SU-DHL-6 (cell line): ENCODE data around the gene REPS2.

Experiments
- H2AFZ ChIP-seq: fragments of 200-600 bp; sonication (generic); 2 replicates; pipeline ENCODE4 v1.6.1; 2014; ENCODE audit warnings: low read depth, mild to moderate bottlenecking, moderate library complexity, mixed read lengths, antibody characterized with exemption, low read length; ENCODE audit not compliant: severe bottlenecking
- H3F3A ChIP-seq: fragments of 200-600 bp; shearing (Covaris generic); 2 replicates; pipeline ENCODE4 v1.6.0; 2016; ENCODE audit warnings: antibody characterized with exemption, mild to moderate bottlenecking; ENCODE audit not compliant: insufficient read depth
- H3K27ac ChIP-seq: fragments of 200-600 bp; sonication (generic); 2 replicates; pipeline ENCODE4 v1.5.1; 2016; ENCODE audit warnings: low read depth, mild to moderate bottlenecking, low read length, moderate library complexity, mixed read lengths
- H3K27me3 ChIP-seq: fragments of 200-600 bp; sonication (generic), shearing (Covaris generic); 2 replicates; pipeline ENCODE4 v1.6.0; 2014; ENCODE audit warnings: mild to moderate bottlenecking, low read length
- H3K36me3 ChIP-seq: fragments of 200-600 bp; sonication (generic); 2 replicates; pipeline ENCODE4 v1.6.1; 2014; ENCODE audit warnings: mild to moderate bottlenecking, low read length, mixed read lengths
- H3K4me2 ChIP-seq: fragments of 300-600, 200-600 bp; shearing (Covaris generic), sonication (generic); 2 replicates; pipeline ENCODE4 v1.6.0; 2014; ENCODE audit warnings: low read length, low read depth, mild to moderate bottlenecking; ENCODE audit not compliant: poor library complexity, severe bottlenecking
- H3K4me3 ChIP-seq: fragments of 200-600 bp; sonication (generic); 2 replicates; pipeline ENCODE4 v1.5.1; 2014; ENCODE audit warnings: antibody characterized with exemption, low read length, mild to moderate bottlenecking, mixed read lengths; ENCODE audit not compliant: insufficient read depth, poor library complexity, severe bottlenecking
- H3K79me2 ChIP-seq: fragments of 200-600 bp; sonication (generic); 2 replicates; pipeline ENCODE4 v1.6.1; 2014; ENCODE audit warnings: mild to moderate bottlenecking, low read length, moderate library complexity; ENCODE audit not compliant: insufficient read depth
- H3K9ac ChIP-seq: fragments of 200-600 bp; sonication (generic); 2 replicates; pipeline ENCODE4 v1.7.0; 2014; ENCODE audit warnings: mild to moderate bottlenecking, low read length
- H3K9me2 ChIP-seq: fragments of 200-600 bp; sonication (generic); replicated peaks from 2 replicates; pipeline ENCODE4 v1.6.1; 2014; ENCODE audit warnings: low read length; ENCODE audit not compliant: insufficient read depth
- H3K9me3 ChIP-seq: fragments of 200-600 bp; sonication (generic); 2 replicates; pipeline ENCODE4 v1.6.1; 2014; ENCODE audit warnings: low read length, mixed read lengths; ENCODE audit not compliant: insufficient read depth
- H4K20me1 ChIP-seq: fragments of 200-600 bp; sonication (generic); 2 replicates; pipeline ENCODE4 v1.6.1; 2014; ENCODE audit warnings: low read depth, mild to moderate bottlenecking, antibody characterized with exemption, low read length, moderate library complexity, mixed read lengths
- CTCF ChIP-seq: fragments of 200-600 bp; sonication (generic); IDR thresholded peaks from one replicate; pipeline ENCODE4 v1.5.1; 2017; ENCODE audit warnings: antibody characterized with exemption, mild to moderate bottlenecking, low read length, moderate library complexity; ENCODE audit not compliant: insufficient read depth, poor library complexity, severe bottlenecking
- EZH2phosphoT487 ChIP-seq: fragments of 200-600 bp; sonication (generic), shearing (Covaris generic); conservative IDR thresholded peaks from 2 replicates; pipeline ENCODE4 v1.6.1; 2018; ENCODE audit warnings: mild to moderate bottlenecking, antibody characterized with exemption, low read length, moderate library complexity, mixed read lengths

Gene REPS2

GRCh38 chrX:17182317-17182716, 235.9 kb downstream of the REPS2 start:
- no peak overlapping the region for H3K9ac ChIP-seq
- TF ChIP-seq CTCF: no peak
- no peak for TF ChIP-seq EZH2phosphoT487
- no peak overlapping the region for H2AFZ ChIP-seq
- H4K20me1 ChIP-seq: no peaks in the 10 kb centered on the region
- H3K9me3 ChIP-seq: no peaks in the 10 kb centered on the region
- no peak overlapping the region for H3K27ac ChIP-seq
- H3K36me3 ChIP-seq: no peaks in the 10 kb centered on the region
- H3F3A ChIP-seq: no peaks in the 10 kb centered on the region
- H3K9me2 ChIP-seq: no peaks in the 10 kb centered on the region
- H3K27me3 ChIP-seq: no peaks in the 10 kb centered on the region
- H3K4me3 ChIP-seq: no peak overlapping the region
- no peak overlapping the region for H3K4me2 ChIP-seq
- no peaks in the 10 kb centered on the region for H3K79me2 ChIP-seq

GRCh38 chrX:17183566-17183965, 237.1 kb downstream of the REPS2 start:
- Histone ChIP-seq H3K36me3 (no peaks in the 10 kb centered on the region), H3F3A (no peaks in the 10 kb centered on the region), H3K27ac (no peak overlapping the region), H3K79me2 (no peaks in the 10 kb centered on the region), H3K9me3 (no peaks in the 10 kb centered on the region), H3K27me3 (no peaks in the 10 kb centered on the region), H3K9me2 (no peaks in the 10 kb centered on the region), H3K4me2 (no peak overlapping the region), H4K20me1 (no peaks in the 10 kb centered on the region), H3K4me3 (no peak overlapping the region), H2AFZ (no peak overlapping the region), H3K9ac (no peak overlapping the region)
- TF ChIP-seq CTCF: no peak
- TF ChIP-seq EZH2phosphoT487: no peak

GRCh38 chrX:17185431-17185830, 239.0 kb downstream of the REPS2 start:
- H2AFZ ChIP-seq: no peak overlapping the region
- no peaks in the 10 kb centered on the region for H3K27me3 ChIP-seq
- no peaks in the 10 kb centered on the region for H4K20me1 ChIP-seq
- no peak overlapping the region for H3K4me3 ChIP-seq
- no peaks in the 10 kb centered on the region for H3K9me2 ChIP-seq
- no peak overlapping the region for H3K27ac ChIP-seq
- H3K9me3 ChIP-seq: no peaks in the 10 kb centered on the region
- no peaks in the 10 kb centered on the region for H3F3A ChIP-seq
- no peak overlapping the region for H3K4me2 ChIP-seq
- H3K79me2 ChIP-seq: no peaks in the 10 kb centered on the region
- TF ChIP-seq EZH2phosphoT487 (no peak), CTCF (no peak)
- no peak overlapping the region for H3K9ac ChIP-seq
- no peaks in the 10 kb centered on the region for H3K36me3 ChIP-seq
